Gastrocnemius medialis (tissue), 4 donors: Measurements from ENCODE around the gene LDB3. TPM values are rescaled to one million over a fixed set of nuclear protein-coding genes. Genes with fewer than 3 reads are reported as not detected.

ENCODE experiments used
- ATAC-seq, 2 donors: fragments of 150-250 bp; one replicate each; pipeline ENCODE4 v1.9.1; 2016
- DNase-seq, 2 donors: peaks; one replicate each; pipeline ENCODE4 v3.0.0-alpha.2; 2019
- H3K27ac ChIP-seq, 4 donors: fragments of 200-600 bp; sonication (generic); 1 replicate in 1 of 4; 2 replicates in 3 of 4; pipeline ENCODE4 v1.5.1; 2016 to 2018; ENCODE audit warnings: mild to moderate bottlenecking in 2 of 4, moderate library complexity in 1 of 4
- H3K27me3 ChIP-seq, 3 donors: fragments of 200-600 bp; sonication (generic) in 2 of 3; 1 replicate in 1 of 3; 2 replicates in 2 of 3; pipeline versions ENCODE4 v1.5.1 to v1.6.0; 2016 to 2019; ENCODE audit warnings: mild to moderate bottlenecking in 1 of 3, moderate library complexity in 1 of 3
- H3K36me3 ChIP-seq, 2 donors: fragments of 200-600 bp; sonication (generic) in 1 of 2; one replicate each; pipeline ENCODE4 v1.5.1; 2017 to 2018
- H3K4me1 ChIP-seq, 2 donors: fragments of 200-600 bp; sonication (generic) in 1 of 2; one replicate each; pipeline ENCODE4 v1.5.1; 2016 to 2017; ENCODE audit warnings: mild to moderate bottlenecking in 2 of 2
- H3K4me3 ChIP-seq, 4 donors: fragments of 200-600 bp; sonication (generic) in 3 of 4; 1 replicate in 1 of 4; 2 replicates in 3 of 4; pipeline ENCODE4 v1.5.1; 2016 to 2019; ENCODE audit warnings: mild to moderate bottlenecking in 2 of 4
- H3K9me3 ChIP-seq, 3 donors: fragments of 200-600 bp; sonication (generic) in 2 of 3; 1 replicate in 1 of 3; 2 replicates in 2 of 3; pipeline ENCODE4 v1.5.1; 2016 to 2019
- CTCF ChIP-seq, 5 experiments: fragments of 450-650 bp in 3 of 5; fragments of 200-600 bp in 2 of 5; sonication (generic) in 2 of 5; IDR thresholded peaks in 4 of 5; conservative IDR thresholded peaks in 1 of 5; 1 replicate in 4 of 5; 2 replicates in 1 of 5; pipeline ENCODE4 v1.5.1; 2016 to 2019; ENCODE audit warnings: antibody characterized with exemption in 5 of 5, mild to moderate bottlenecking in 3 of 5, moderate library complexity in 3 of 5
- POLR2A ChIP-seq, 2 donors: fragments of 450-650 bp; IDR thresholded peaks; one replicate each; pipeline ENCODE4 v1.6.1; 2017; ENCODE audit warnings: antibody characterized with exemption in 2 of 2, mild to moderate bottlenecking in 2 of 2, moderate library complexity in 2 of 2
- in situ Hi-C, 4 donors: fragments of 200-750 bp; cut with MboI; loops; one replicate each; pipeline versions ENCODE4 v1.15.0 to v1.8.0; 2017; ENCODE audit warnings: low sequenced_read_pairs in 4 of 4
- intact Hi-C: fragments of 100-400 bp; cut with DNase I; formaldehyde crosslinking; loops from one replicate; pipeline ENCODE4 v1.15.1; 2023; ENCODE audit warnings: low total_unique reads
- total RNA-seq, 4 donors: library from RNA; depleted of rRNA; stranded (reverse); fragments of >200 nt; gene quantifications; one replicate each; pipeline versions ENCODE4 v1.1.0 to v1.2.3, GENCODE V29; 2016

Gene LDB3
- total RNA-seq, 4 donors from 2014 or later, result 164 to 305 (median 227) TPM

DNA sequence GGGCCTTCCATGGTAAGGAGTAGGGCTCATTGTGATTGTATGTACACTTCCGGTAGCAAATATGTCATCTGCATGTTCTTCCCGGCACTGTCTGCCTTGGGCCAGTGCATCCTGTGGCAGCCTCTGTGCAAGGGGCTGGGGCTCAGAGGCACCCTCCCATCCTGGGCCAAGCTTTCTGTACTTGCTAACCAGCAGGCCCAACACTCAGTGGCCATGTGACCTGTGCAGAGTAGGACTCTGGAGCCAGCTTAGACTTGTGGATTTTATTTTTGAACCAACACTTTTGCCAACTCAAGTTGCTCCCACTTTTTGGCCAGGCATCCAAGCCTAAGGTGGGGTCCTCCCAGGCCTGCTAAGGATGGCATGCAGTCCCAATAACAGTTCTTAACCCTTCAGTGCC lies 25.0 kb downstream of the LDB3 start:
- in situ Hi-C loops, result loop anchor here in 1 of 4 donors (10.0 kb wide), 1 partner anchor 202 kb away; no protein-coding TSS in a partner anchor
- Histone ChIP-seq H3K4me1 (peaks cover 39 to 40% of the 10 kb centered on the region in 2 donors), H3K36me3 (peaks cover 0 to 48% of the 10 kb centered on the region in 2 donors), H3K4me3 (no peak overlapping the region), H3K27ac (peak overlapping the region; percentile 6 to 99 (median 64)), H3K9me3 (no peaks in the 10 kb centered on the region), H3K27me3 (no peaks in the 10 kb centered on the region)
- intact Hi-C loops, result no loop called here
- ATAC-seq, result no peak
- DNase-seq, result no peak
- TF ChIP-seq POLR2A (IDR thresholded peaks at IDR 0.05) (no peak), CTCF (IDR thresholded peaks at IDR 0.05 in 4 of 5, conservative IDR thresholded peaks at IDR 0.05 in 1 of 5) (no peak)

DNA sequence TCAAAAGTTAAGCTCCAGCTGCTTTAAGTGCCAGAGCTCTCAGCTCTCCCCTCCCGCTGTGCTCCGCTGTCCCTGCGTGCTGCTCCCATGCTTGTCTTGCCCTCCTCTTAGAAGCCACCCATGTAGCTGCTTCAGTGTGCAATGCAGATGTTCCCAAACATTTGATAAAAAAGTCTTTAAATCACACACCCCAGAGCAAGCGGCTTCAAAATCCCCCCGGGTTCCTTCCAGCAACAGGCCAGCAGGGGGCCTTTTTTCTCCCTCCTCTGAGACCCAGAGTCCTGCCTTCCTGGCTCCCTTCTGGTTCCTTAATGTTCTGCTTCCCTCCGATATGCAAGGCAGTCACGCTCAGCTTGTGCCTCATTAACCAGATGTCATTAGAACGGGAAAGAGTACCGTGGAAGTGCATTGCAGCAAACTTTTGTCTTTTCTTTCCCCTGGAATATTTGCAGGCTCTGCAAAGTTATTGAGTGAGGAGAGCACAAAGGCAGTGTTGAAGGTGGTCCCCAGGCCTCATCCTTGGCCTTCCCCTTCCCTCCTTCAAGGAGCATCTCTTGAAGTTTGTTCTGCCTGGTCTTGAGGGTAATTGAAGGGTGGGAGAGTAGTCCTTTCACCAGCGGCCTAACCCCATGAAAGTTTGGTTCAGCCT lies 25.5 kb downstream of the LDB3 start:
- Histone ChIP-seq H3K27me3 (no peaks in the 10 kb centered on the region), H3K4me3 (no peak overlapping the region), H3K27ac (peak overlapping the region; percentile 2 to 99 (median 64)), H3K36me3 (peaks cover 0 to 54% of the 10 kb centered on the region in 2 donors), H3K9me3 (no peaks in the 10 kb centered on the region), H3K4me1 (peaks cover 34 to 37% of the 10 kb centered on the region in 2 donors)
- no peak for ATAC-seq
- TF ChIP-seq POLR2A (IDR thresholded peaks at IDR 0.05) (no peak), CTCF (IDR thresholded peaks at IDR 0.05 in 4 of 5, conservative IDR thresholded peaks at IDR 0.05 in 1 of 5) (peak; percentile 26 to 44 (median 33))
- in situ Hi-C loops, result loop anchor here in 1 of 4 donors (10.0 kb wide), 1 partner anchor 201 kb away; no protein-coding TSS in a partner anchor
- no peak for DNase-seq
- intact Hi-C loops, result no loop called here

DNA sequence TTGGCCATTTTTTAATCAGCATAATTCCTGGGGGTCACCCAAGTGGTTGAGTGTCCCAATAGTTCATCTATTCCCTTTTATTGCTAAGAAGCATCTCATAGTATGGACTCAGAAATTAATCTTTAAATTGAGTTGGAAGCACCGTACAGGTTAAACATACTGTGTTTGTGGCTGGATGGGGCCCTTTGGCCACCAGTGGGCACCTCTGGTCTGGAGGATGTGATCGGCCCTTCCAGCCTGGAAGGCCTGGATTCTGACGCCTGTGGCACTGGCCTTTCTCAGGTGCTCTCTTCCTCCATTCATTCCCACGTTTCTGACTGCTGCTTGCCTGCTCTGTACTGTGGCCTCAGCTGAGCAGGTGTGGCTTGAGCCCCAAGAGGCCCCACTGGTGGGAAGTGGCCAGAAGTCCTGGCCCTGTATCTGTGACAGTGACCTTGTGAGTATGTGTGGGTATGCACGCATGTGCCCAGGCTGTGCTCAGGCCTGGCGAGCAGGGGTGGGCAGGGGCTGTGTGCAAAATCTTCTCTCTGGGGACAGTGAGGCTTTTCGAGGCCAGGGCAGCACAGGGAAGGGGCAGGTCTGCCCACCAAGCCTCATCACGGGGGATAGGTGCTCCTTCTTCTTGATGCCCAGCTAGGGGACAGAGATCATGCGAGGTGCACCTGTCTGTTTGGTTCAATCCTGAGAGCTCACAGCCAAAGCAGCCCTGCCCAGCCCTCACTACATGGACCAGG lies 30.1 kb downstream of the LDB3 start:
- DNase-seq, result no peak
- no peaks in the 10 kb centered on the region for H3K27me3 ChIP-seq
- H3K36me3 ChIP-seq, result peaks cover 0 to 68% of the 10 kb centered on the region in 2 donors
- no peaks in the 10 kb centered on the region for H3K9me3 ChIP-seq
- ATAC-seq, result no peak
- in situ Hi-C loops (loop anchor here in 2 of 4 donors (5.0 to 10.0 kb wide), 2 partner anchors 196 to 204 kb away; no protein-coding TSS in a partner anchor), intact Hi-C loops (no loop called here)
- peaks cover 5 to 12% of the 10 kb centered on the region in 2 donors for H3K4me1 ChIP-seq
- H3K4me3 ChIP-seq, result no peak overlapping the region
- peak overlapping the region; percentile 48 to 74 (median 56) for H3K27ac ChIP-seq
- TF ChIP-seq POLR2A (IDR thresholded peaks at IDR 0.05) (no peak), CTCF (IDR thresholded peaks at IDR 0.05 in 4 of 5, conservative IDR thresholded peaks at IDR 0.05 in 1 of 5) (no peak)

DNA sequence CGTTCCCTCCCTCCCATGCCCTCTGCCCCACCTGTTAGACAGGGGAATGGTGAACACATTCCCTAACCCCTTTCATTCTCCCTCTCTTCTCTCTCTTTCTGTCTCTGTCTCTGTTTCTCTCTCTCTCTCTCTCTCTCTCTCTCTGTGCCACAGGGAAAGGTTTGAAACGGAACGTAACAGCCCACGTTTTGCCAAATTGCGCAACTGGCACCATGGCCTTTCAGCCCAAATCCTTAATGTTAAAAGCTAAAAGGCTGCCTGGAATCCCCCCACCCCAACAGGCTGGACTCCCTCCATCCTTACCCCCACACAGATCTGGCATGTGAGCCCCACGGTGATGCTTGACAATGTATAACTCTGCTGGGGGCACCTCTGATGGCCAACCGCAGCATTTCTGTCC lies 30.8 kb downstream of the LDB3 start:
- intact Hi-C loops (no loop called here), in situ Hi-C loops (loop anchor here in 2 of 4 donors (5.0 to 10.0 kb wide), 2 partner anchors 196 to 203 kb away; no protein-coding TSS in a partner anchor)
- H3K27ac ChIP-seq, result peak overlapping the region; percentile 48 to 74 (median 56)
- peaks cover 2 to 10% of the 10 kb centered on the region in 2 donors for H3K4me1 ChIP-seq
- DNase-seq (no peak), ATAC-seq (no peak)
- peaks cover 0 to 60% of the 10 kb centered on the region in 2 donors for H3K36me3 ChIP-seq
- TF ChIP-seq CTCF (IDR thresholded peaks at IDR 0.05 in 4 of 5, conservative IDR thresholded peaks at IDR 0.05 in 1 of 5) (no peak), POLR2A (IDR thresholded peaks at IDR 0.05) (no peak)
- H3K4me3 ChIP-seq, result no peak overlapping the region
- H3K27me3 ChIP-seq, result no peaks in the 10 kb centered on the region
- no peaks in the 10 kb centered on the region for H3K9me3 ChIP-seq
